Vagina (tissue), 2 donors: ENCODE data around the gene LTC4S. TPM values are rescaled to one million over a fixed set of nuclear protein-coding genes. Genes with fewer than 3 reads are reported as not detected.

Experiments
- DNase-seq, 2 donors: peaks; one replicate each; pipeline ENCODE4 v3.0.0-alpha.2; 2017; ENCODE audit errors: extremely low spot score in 2 of 2
- H3K27ac ChIP-seq: fragments of 200-600 bp; sonication (generic); one replicate; pipeline ENCODE4 v1.5.1; 2019
- H3K27me3 ChIP-seq: fragments of 200-600 bp; sonication (generic); one replicate; pipeline ENCODE4 v1.5.1; 2019
- H3K36me3 ChIP-seq, 2 donors: fragments of 200-600 bp; sonication (generic); one replicate each; pipeline ENCODE4 v1.5.1; 2017 to 2019
- H3K4me1 ChIP-seq: fragments of 200-600 bp; sonication (generic); one replicate; pipeline ENCODE4 v1.5.1; 2019
- H3K4me3 ChIP-seq, 2 donors: fragments of 200-600 bp; sonication (generic); 1 replicate in 1 of 2; 2 replicates in 1 of 2; pipeline ENCODE4 v1.5.1; 2016 to 2019
- H3K9me3 ChIP-seq: fragments of 200-600 bp; sonication (generic); one replicate; pipeline ENCODE4 v1.5.1; 2019
- POLR2A ChIP-seq, 2 donors: fragments of 450-650 bp; IDR thresholded peaks; one replicate each; pipeline ENCODE4 v1.6.1; 2017; ENCODE audit warnings: antibody characterized with exemption in 2 of 2, mild to moderate bottlenecking in 2 of 2, moderate library complexity in 2 of 2
- POLR2AphosphoS5 ChIP-seq, 2 donors: sonication (generic); formaldehyde crosslinking; IDR thresholded peaks; one replicate each; pipeline ENCODE4 v1.9.0; 2017; ENCODE audit warnings: antibody characterized with exemption in 2 of 2, mild to moderate bottlenecking in 2 of 2, low read depth in 1 of 2; ENCODE audit not compliant: insufficient read depth in 1 of 2
- intact Hi-C: fragments of 100-400 bp; cut with DNase I; formaldehyde crosslinking; loops from one replicate; pipeline ENCODE4 v1.15.1; 2023
- total RNA-seq: library from RNA; depleted of rRNA; stranded (reverse); fragments of >200 nt; gene quantifications from one replicate; pipeline ENCODE4 v1.2.3, GENCODE V29; 2016
- TF ChIP-seq, protein P1 (sequence below), 3 experiments: fragments of 450-650 bp in 2 of 3; fragments of 200-600 bp in 1 of 3; sonication (generic) in 1 of 3; IDR thresholded peaks; one replicate each; pipeline ENCODE4 v1.5.1; 2017 to 2019; ENCODE audit warnings: antibody characterized with exemption in 3 of 3, mild to moderate bottlenecking in 2 of 3, moderate library complexity in 2 of 3

Gene LTC4S
- total RNA-seq, 1 donor from 2014 or later: 10.6 TPM

- H3K27ac ChIP-seq: peak overlapping the region; percentile 99
- no peak for DNase-seq
- no peaks in the 10 kb centered on the region for H3K27me3 ChIP-seq
- TF ChIP-seq, protein P1, sequence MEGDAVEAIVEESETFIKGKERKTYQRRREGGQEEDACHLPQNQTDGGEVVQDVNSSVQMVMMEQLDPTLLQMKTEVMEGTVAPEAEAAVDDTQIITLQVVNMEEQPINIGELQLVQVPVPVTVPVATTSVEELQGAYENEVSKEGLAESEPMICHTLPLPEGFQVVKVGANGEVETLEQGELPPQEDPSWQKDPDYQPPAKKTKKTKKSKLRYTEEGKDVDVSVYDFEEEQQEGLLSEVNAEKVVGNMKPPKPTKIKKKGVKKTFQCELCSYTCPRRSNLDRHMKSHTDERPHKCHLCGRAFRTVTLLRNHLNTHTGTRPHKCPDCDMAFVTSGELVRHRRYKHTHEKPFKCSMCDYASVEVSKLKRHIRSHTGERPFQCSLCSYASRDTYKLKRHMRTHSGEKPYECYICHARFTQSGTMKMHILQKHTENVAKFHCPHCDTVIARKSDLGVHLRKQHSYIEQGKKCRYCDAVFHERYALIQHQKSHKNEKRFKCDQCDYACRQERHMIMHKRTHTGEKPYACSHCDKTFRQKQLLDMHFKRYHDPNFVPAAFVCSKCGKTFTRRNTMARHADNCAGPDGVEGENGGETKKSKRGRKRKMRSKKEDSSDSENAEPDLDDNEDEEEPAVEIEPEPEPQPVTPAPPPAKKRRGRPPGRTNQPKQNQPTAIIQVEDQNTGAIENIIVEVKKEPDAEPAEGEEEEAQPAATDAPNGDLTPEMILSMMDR (IDR thresholded peaks at IDR 0.05): no peak
- TF ChIP-seq POLR2A (IDR thresholded peaks at IDR 0.05): no peak
- TF ChIP-seq POLR2AphosphoS5 (IDR thresholded peaks at IDR 0.05; ENCODE audit: insufficient read depth in 1 of 2, low read depth in 1 of 2): no peak
- H3K9me3 ChIP-seq: no peaks in the 10 kb centered on the region
- H3K36me3 ChIP-seq: peaks cover 0 to 65% of the 10 kb centered on the region in 2 donors
- peaks cover 85% of the 10 kb centered on the region for H3K4me1 ChIP-seq
- H3K4me3 ChIP-seq: peak overlapping the region; percentile 1 to 3
- intact Hi-C loops: no loop called here
These were observed 30.4 kb downstream of the LTC4S start for GRCh38 chr5:179823937-179824744.

GRCh38 chr5:179824745-179825112 is 30.9 kb downstream of the LTC4S start:
- TF ChIP-seq POLR2A (IDR thresholded peaks at IDR 0.05): no peak
- TF ChIP-seq, protein P1 (IDR thresholded peaks at IDR 0.05): no peak
- no peak for TF ChIP-seq POLR2AphosphoS5 (IDR thresholded peaks at IDR 0.05; ENCODE audit: insufficient read depth in 1 of 2, low read depth in 1 of 2)
- no peaks in the 10 kb centered on the region for H3K27me3 ChIP-seq
- intact Hi-C loops: no loop called here
- H3K4me3 ChIP-seq: peak overlapping the region; percentile 1 to 3
- no peaks in the 10 kb centered on the region for H3K9me3 ChIP-seq
- H3K27ac ChIP-seq: no peak overlapping the region
- peaks cover 79% of the 10 kb centered on the region for H3K4me1 ChIP-seq
- peaks cover 0 to 71% of the 10 kb centered on the region in 2 donors for H3K36me3 ChIP-seq
- DNase-seq: no peak

GRCh38 chr5:179825655-179826182 is 31.9 kb downstream of the LTC4S start:
- intact Hi-C loops: no loop called here
- no peak overlapping the region for H3K27ac ChIP-seq
- TF ChIP-seq POLR2A (IDR thresholded peaks at IDR 0.05): no peak
- no peak for TF ChIP-seq POLR2AphosphoS5 (IDR thresholded peaks at IDR 0.05; ENCODE audit: insufficient read depth in 1 of 2, low read depth in 1 of 2)
- TF ChIP-seq, protein P1 (IDR thresholded peaks at IDR 0.05): no peak
- peaks cover 71% of the 10 kb centered on the region for H3K4me1 ChIP-seq
- no peaks in the 10 kb centered on the region for H3K27me3 ChIP-seq
- no peak overlapping the region for H3K4me3 ChIP-seq
- no peaks in the 10 kb centered on the region for H3K9me3 ChIP-seq
- H3K36me3 ChIP-seq: peaks cover 0 to 81% of the 10 kb centered on the region in 2 donors
- no peak for DNase-seq

- DNase-seq: no peak
- peak overlapping the region in 1 of 2 donors; percentile 14 for H3K4me3 ChIP-seq
- no peaks in the 10 kb centered on the region for H3K9me3 ChIP-seq
- peaks cover 62% of the 10 kb centered on the region for H3K4me1 ChIP-seq
- H3K27ac ChIP-seq: peak overlapping the region; percentile 81
- TF ChIP-seq POLR2AphosphoS5 (IDR thresholded peaks at IDR 0.05; ENCODE audit: insufficient read depth in 1 of 2, low read depth in 1 of 2) (peak; percentile 48 to 55), POLR2A (IDR thresholded peaks at IDR 0.05) (no peak)
- peaks cover 0 to 96% of the 10 kb centered on the region in 2 donors for H3K36me3 ChIP-seq
- H3K27me3 ChIP-seq: no peaks in the 10 kb centered on the region
- intact Hi-C loops: no loop called here
These were observed 33.9 kb downstream of the LTC4S start for GRCh38 chr5:179827680-179828079.

DNA sequence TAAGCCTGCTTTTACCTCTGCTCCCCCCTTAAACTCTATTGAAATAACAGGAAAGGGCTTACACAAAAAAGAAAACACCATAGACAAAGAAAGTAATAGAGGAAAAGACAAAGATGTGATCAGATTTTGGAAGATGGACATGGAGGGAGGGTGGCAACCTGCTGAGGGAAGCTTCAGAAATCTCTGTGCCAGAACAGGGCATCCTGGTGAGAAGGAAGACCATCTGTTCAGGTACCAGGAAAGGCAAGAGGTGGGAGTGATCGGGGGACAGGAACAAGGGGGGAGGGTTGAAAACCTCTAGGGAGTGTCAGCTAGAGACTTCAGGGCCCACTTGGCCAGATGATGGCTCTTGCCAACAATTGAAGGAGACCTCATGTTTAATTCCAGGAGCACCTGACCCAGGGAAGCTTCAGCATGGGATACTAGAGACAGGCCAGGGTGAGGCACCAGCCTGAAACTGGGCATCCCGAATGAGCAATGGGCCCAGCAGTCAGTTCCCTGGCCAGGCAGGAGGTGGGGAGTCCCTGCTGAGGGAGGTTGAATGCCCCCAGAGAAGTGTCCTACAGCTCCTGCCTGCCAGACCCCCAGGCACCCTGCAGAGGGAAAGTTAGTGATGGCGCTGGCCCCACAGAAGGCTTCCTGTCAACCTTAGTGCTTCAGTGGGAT is 35.1 kb downstream of the LTC4S start:
- intact Hi-C loops: no loop called here

More for the DNA sequence above, 35.1 kb downstream of the LTC4S start:
- TF ChIP-seq POLR2A (IDR thresholded peaks at IDR 0.05): no peak
- no peak for TF ChIP-seq POLR2AphosphoS5 (IDR thresholded peaks at IDR 0.05; ENCODE audit: insufficient read depth in 1 of 2, low read depth in 1 of 2)
- TF ChIP-seq, protein P1 (IDR thresholded peaks at IDR 0.05): no peak
- H3K36me3 ChIP-seq: peaks cover 0 to 97% of the 10 kb centered on the region in 2 donors
- H3K4me3 ChIP-seq: no peak overlapping the region
- H3K9me3 ChIP-seq: no peaks in the 10 kb centered on the region
- no peak for DNase-seq
- H3K27ac ChIP-seq: no peak overlapping the region
- no peaks in the 10 kb centered on the region for H3K27me3 ChIP-seq
- peaks cover 50% of the 10 kb centered on the region for H3K4me1 ChIP-seq
